ENCODE measurements around the gene ONECUT3.
"Not testable (repeated sequence)": the region's sequence is repeated elsewhere in the genome, so short reads cannot be mapped to it uniquely, and the experiment has no call there.

ONECUT3 gene

GRCh38 chr19:1758959-1759903, 5.9 kb downstream of the ONECUT3 start:
- H3K27me3 ChIP-seq (ENCODE audit: control insufficient read depth in 1 of 2, insufficient read depth in 2 of 2, low read length in 2 of 2), result peaks cover 31 to 92% of the 10 kb centered on the region in 2 donors
- no peak overlapping the region for H3K4me3 ChIP-seq (ENCODE audit: low read depth in 1 of 2, low read length in 2 of 2)
- H3K4me1 ChIP-seq (ENCODE audit: insufficient read depth, low read length), result no peaks in the 10 kb centered on the region

GRCh38 chr19:1760020-1760419, 6.7 kb downstream of the ONECUT3 start:
- no peak overlapping the region for H3K9ac ChIP-seq (ENCODE audit: low read length)
- peaks cover 31 to 94% of the 10 kb centered on the region in 2 donors for H3K27me3 ChIP-seq (ENCODE audit: control insufficient read depth in 1 of 2, insufficient read depth in 2 of 2, low read length in 2 of 2)
- no peaks in the 10 kb centered on the region for H3K4me1 ChIP-seq (ENCODE audit: insufficient read depth, low read length)
- no peaks in the 10 kb centered on the region for H3K9me3 ChIP-seq (ENCODE audit: low read length)
- no peak overlapping the region for H3K4me3 ChIP-seq (ENCODE audit: low read depth in 1 of 2, low read length in 2 of 2)
- H3K27ac ChIP-seq (ENCODE audit: low read depth, low read length), result no peak overlapping the region
- H3K36me3 ChIP-seq (ENCODE audit: insufficient read depth, low read length), result no peaks in the 10 kb centered on the region

More at GRCh38 chr19:1758959-1759903, 5.9 kb downstream of the ONECUT3 start:
- Histone ChIP-seq H3K27ac (ENCODE audit: low read depth, low read length) (no peak overlapping the region), H3K9ac (ENCODE audit: low read length) (no peak overlapping the region), H3K36me3 (ENCODE audit: insufficient read depth, low read length) (no peaks in the 10 kb centered on the region), H3K9me3 (ENCODE audit: low read length) (no peaks in the 10 kb centered on the region)

- H3K27ac ChIP-seq (ENCODE audit: low read depth, low read length); H3K36me3 ChIP-seq (ENCODE audit: insufficient read depth, low read length); H3K9me3 ChIP-seq (ENCODE audit: low read length); H3K4me3 ChIP-seq (ENCODE audit: low read depth in 1 of 2, low read length in 2 of 2); H3K9ac ChIP-seq (ENCODE audit: low read length); H3K4me1 ChIP-seq (ENCODE audit: insufficient read depth, low read length): not testable (repeated sequence)
- H3K27me3 ChIP-seq (ENCODE audit: control insufficient read depth in 1 of 2, insufficient read depth in 2 of 2, low read length in 2 of 2), result peaks cover 34 to 94% of the 10 kb centered on the region in 2 donors
These were observed 7.7 kb downstream of the ONECUT3 start for GRCh38 chr19:1760786-1761527.

- H3K4me3 ChIP-seq (ENCODE audit: low read depth in 1 of 2, low read length in 2 of 2), result no peak overlapping the region
- H3K4me1 ChIP-seq (ENCODE audit: insufficient read depth, low read length), result no peaks in the 10 kb centered on the region
- no peak overlapping the region for H3K27ac ChIP-seq (ENCODE audit: low read depth, low read length)
- H3K9ac ChIP-seq (ENCODE audit: low read length), result no peak overlapping the region
- no peaks in the 10 kb centered on the region for H3K36me3 ChIP-seq (ENCODE audit: insufficient read depth, low read length)
- peaks cover 35 to 94% of the 10 kb centered on the region in 2 donors for H3K27me3 ChIP-seq (ENCODE audit: control insufficient read depth in 1 of 2, insufficient read depth in 2 of 2, low read length in 2 of 2)
- H3K9me3 ChIP-seq (ENCODE audit: low read length), result no peaks in the 10 kb centered on the region
These were observed 8.4 kb downstream of the ONECUT3 start for GRCh38 chr19:1761528-1762242.

- Histone ChIP-seq H3K36me3 (ENCODE audit: insufficient read depth, low read length) (no peaks in the 10 kb centered on the region), H3K27ac (ENCODE audit: low read depth, low read length) (no peak overlapping the region), H3K27me3 (ENCODE audit: control insufficient read depth in 1 of 2, insufficient read depth in 2 of 2, low read length in 2 of 2) (peaks cover 42 to 95% of the 10 kb centered on the region in 2 donors), H3K9ac (ENCODE audit: low read length) (no peak overlapping the region), H3K9me3 (ENCODE audit: low read length) (no peaks in the 10 kb centered on the region), H3K4me3 (ENCODE audit: low read depth in 1 of 2, low read length in 2 of 2) (no peak overlapping the region), H3K4me1 (ENCODE audit: insufficient read depth, low read length) (no peaks in the 10 kb centered on the region)
These were observed 9.2 kb downstream of the ONECUT3 start for GRCh38 chr19:1762243-1763117.

GRCh38 chr19:1763648-1764639, 10.6 kb downstream of the ONECUT3 start:
- no peaks in the 10 kb centered on the region for H3K9me3 ChIP-seq (ENCODE audit: low read length)
- H3K27me3 ChIP-seq (ENCODE audit: control insufficient read depth in 1 of 2, insufficient read depth in 2 of 2, low read length in 2 of 2), result peaks cover 55 to 96% of the 10 kb centered on the region in 2 donors
- H3K27ac ChIP-seq (ENCODE audit: low read depth, low read length), result no peak overlapping the region

GRCh38 chr19:1764729-1765128, 11.4 kb downstream of the ONECUT3 start:
- Histone ChIP-seq H3K27ac (ENCODE audit: low read depth, low read length) (no peak overlapping the region), H3K9me3 (ENCODE audit: low read length) (no peaks in the 10 kb centered on the region), H3K27me3 (ENCODE audit: control insufficient read depth in 1 of 2, insufficient read depth in 2 of 2, low read length in 2 of 2) (peaks cover 52 to 96% of the 10 kb centered on the region in 2 donors), H3K9ac (ENCODE audit: low read length) (no peak overlapping the region), H3K4me3 (ENCODE audit: low read depth in 1 of 2, low read length in 2 of 2) (no peak overlapping the region), H3K36me3 (ENCODE audit: insufficient read depth, low read length) (no peaks in the 10 kb centered on the region), H3K4me1 (ENCODE audit: insufficient read depth, low read length) (no peaks in the 10 kb centered on the region)

More at GRCh38 chr19:1763648-1764639, 10.6 kb downstream of the ONECUT3 start:
- H3K9ac ChIP-seq (ENCODE audit: low read length), result no peak overlapping the region
- H3K36me3 ChIP-seq (ENCODE audit: insufficient read depth, low read length), result no peaks in the 10 kb centered on the region
- H3K4me1 ChIP-seq (ENCODE audit: insufficient read depth, low read length), result no peaks in the 10 kb centered on the region
- no peak overlapping the region for H3K4me3 ChIP-seq (ENCODE audit: low read depth in 1 of 2, low read length in 2 of 2)

GRCh38 chr19:1765232-1765903, 12.1 kb downstream of the ONECUT3 start:
- Histone ChIP-seq H3K27ac (ENCODE audit: low read depth, low read length) (no peak overlapping the region), H3K4me3 (ENCODE audit: low read depth in 1 of 2, low read length in 2 of 2) (no peak overlapping the region), H3K27me3 (ENCODE audit: control insufficient read depth in 1 of 2, insufficient read depth in 2 of 2, low read length in 2 of 2) (peaks cover 47 to 92% of the 10 kb centered on the region in 2 donors), H3K9me3 (ENCODE audit: low read length) (peaks cover under 1% of the 10 kb centered on the region), H3K9ac (ENCODE audit: low read length) (no peak overlapping the region), H3K4me1 (ENCODE audit: insufficient read depth, low read length) (no peaks in the 10 kb centered on the region), H3K36me3 (ENCODE audit: insufficient read depth, low read length) (no peaks in the 10 kb centered on the region)

GRCh38 chr19:1765904-1766799, 12.8 kb downstream of the ONECUT3 start:
- Histone ChIP-seq H3K4me1 (ENCODE audit: insufficient read depth, low read length) (no peaks in the 10 kb centered on the region), H3K9me3 (ENCODE audit: low read length) (peaks cover 8% of the 10 kb centered on the region), H3K27me3 (ENCODE audit: control insufficient read depth in 1 of 2, insufficient read depth in 2 of 2, low read length in 2 of 2) (peaks cover 46 to 88% of the 10 kb centered on the region in 2 donors), H3K9ac (ENCODE audit: low read length) (no peak overlapping the region), H3K4me3 (ENCODE audit: low read depth in 1 of 2, low read length in 2 of 2) (no peak overlapping the region), H3K36me3 (ENCODE audit: insufficient read depth, low read length) (no peaks in the 10 kb centered on the region), H3K27ac (ENCODE audit: low read depth, low read length) (no peak overlapping the region)
